Coronary artery (tissue), 2 donors: ENCODE measurements around the gene SCAMP3.
A peak's percentile ranks its signal among the peaks of the same experiment; 100 is the strongest.

Source experiments
- DNase-seq: peaks from one replicate; pipeline ENCODE4 v3.0.0-alpha.2; 2017; ENCODE audit warnings: low spot score
- H3K27ac ChIP-seq, 2 donors: fragments of 200-600 bp; sonication (generic); one replicate each; pipeline ENCODE4 v1.5.1; 2016 to 2019
- H3K4me3 ChIP-seq: fragments of 200-600 bp; sonication (generic); 2 replicates; pipeline ENCODE4 v1.5.1; 2016; ENCODE audit warnings: mild to moderate bottlenecking, moderate library complexity
- TF ChIP-seq, protein P1 (sequence below): fragments of 200-600 bp; sonication (generic); IDR thresholded peaks from one replicate; pipeline ENCODE4 v1.5.1; 2019; ENCODE audit warnings: antibody characterized with exemption

Gene SCAMP3

DNA sequence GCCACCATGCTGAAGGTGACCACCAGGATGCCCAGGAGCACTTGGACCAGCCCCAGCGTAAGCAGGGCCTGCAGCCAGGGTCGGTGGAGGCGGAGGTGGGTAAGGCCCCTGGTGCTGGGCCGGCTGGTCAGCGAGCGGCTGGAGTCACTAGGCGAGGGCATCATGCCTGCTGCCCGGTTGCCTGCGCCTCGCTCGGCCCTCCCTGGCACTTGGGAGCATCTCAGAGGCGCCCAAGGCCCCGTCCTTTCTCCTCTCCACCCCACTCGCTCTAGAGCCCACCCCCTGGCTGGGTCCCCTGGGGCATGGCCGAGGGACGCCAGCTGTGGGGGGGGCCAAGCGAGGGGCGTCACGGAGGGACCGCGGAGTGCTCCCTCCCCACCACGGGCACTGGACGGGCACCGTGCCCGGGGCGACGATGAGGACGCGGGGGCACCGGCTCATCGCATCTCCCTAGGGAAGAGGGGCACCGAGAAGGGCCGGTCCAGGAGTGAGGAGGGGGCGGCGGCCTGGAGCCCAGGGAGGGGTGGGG is 7.4 kb downstream of the SCAMP3 start:
- H3K4me3 ChIP-seq, result peak overlapping the region; percentile 92
- peak; percentile 77 for DNase-seq
- H3K27ac ChIP-seq, result peak overlapping the region; percentile 97 to 99
- TF ChIP-seq, protein P1, sequence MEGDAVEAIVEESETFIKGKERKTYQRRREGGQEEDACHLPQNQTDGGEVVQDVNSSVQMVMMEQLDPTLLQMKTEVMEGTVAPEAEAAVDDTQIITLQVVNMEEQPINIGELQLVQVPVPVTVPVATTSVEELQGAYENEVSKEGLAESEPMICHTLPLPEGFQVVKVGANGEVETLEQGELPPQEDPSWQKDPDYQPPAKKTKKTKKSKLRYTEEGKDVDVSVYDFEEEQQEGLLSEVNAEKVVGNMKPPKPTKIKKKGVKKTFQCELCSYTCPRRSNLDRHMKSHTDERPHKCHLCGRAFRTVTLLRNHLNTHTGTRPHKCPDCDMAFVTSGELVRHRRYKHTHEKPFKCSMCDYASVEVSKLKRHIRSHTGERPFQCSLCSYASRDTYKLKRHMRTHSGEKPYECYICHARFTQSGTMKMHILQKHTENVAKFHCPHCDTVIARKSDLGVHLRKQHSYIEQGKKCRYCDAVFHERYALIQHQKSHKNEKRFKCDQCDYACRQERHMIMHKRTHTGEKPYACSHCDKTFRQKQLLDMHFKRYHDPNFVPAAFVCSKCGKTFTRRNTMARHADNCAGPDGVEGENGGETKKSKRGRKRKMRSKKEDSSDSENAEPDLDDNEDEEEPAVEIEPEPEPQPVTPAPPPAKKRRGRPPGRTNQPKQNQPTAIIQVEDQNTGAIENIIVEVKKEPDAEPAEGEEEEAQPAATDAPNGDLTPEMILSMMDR, result no peak

DNA sequence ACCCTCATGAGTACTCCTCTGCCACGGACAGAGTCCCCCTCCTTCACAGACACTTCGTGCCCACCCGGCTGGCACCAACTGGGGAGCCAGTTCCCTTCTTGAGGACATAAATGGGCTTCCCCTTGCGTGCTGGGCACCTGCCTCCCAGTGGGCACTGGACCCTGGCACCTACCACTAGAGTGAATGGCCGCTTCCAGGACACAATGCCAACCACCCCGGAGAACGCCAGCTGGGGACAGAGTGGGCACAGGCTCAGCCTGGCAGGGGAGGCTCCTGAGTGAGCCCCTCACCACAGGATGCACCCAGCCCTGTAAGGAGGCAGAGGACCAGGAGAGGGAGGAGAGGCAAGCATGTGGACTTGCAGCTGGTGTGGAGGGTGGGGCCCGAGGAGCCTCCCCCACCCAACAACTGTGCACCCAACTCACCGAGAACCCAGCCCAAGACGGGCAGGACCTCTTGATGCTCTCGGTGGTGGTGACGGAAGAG is 7.9 kb downstream of the SCAMP3 start:
- Histone ChIP-seq H3K27ac (peak overlapping the region; percentile 97 to 99), H3K4me3 (peak overlapping the region; percentile 92)
- TF ChIP-seq, protein P1, result no peak
- DNase-seq, result peak; percentile 76

DNA sequence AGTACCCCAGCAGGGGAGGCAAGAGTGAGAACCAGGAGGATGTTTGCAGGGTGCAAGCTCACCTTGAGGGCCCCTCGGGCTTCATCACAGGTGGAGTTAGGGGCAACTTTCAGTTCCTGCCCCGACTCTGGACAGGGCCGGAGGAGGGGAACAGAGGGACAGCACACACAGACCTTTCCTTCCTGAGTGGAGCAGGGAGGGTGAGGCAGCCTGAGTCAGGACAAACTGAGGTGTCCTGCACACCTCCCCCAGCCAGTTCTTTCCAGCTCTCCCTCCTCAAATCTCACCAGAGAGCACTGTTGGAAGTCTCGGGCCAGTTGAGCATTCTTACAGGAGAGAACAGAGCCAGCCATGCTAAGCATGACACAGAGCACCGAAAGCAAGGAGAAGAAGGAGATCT is 8.4 kb downstream of the SCAMP3 start:
- peak overlapping the region; percentile 92 for H3K4me3 ChIP-seq
- TF ChIP-seq, protein P1, result no peak
- DNase-seq, result no peak
- peak overlapping the region; percentile 97 to 99 for H3K27ac ChIP-seq

DNA sequence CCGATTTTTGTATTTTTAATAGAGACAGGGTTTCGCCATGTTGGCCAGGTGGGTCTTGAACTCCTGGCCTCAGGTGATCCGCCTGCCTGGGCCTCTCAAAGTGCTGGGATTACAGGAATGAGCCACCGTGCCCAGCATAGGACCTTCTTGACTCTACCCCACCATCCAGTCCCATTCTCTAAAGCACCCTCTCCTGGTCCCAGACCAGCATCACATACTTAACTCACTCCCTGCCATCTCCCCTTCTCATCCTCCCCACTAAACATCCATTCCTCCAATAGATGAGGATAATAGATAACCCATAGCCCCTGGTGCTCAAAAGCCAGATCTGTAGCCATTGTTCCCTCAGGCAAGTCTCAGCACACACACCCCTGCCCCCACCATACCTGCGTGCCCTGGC is 9.0 kb downstream of the SCAMP3 start:
- no peak for DNase-seq
- H3K27ac ChIP-seq, result peak overlapping the region; percentile 97 to 99
- TF ChIP-seq, protein P1, result no peak

DNA sequence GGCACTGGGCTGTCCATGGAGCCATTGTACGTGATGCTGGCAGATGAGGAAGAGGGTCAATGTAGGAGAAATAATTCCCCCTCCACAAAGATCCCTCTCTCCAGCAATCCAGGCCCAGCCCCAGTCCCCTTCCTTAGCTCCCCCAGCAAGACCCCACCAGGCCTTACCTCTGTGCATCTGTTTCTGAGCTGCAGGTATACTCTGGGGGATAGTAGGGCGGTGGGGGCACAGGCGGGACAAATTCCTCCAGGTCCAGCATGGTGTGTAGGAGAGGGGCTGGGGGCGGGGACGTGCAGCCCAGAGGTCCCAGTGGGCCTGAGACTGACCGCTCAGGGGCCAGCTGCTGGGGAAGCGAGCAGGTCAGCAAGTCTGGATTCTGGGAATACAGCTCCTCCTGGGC is 10.6 kb downstream of the SCAMP3 start:
- peak overlapping the region in 1 of 2 donors; percentile 71 for H3K27ac ChIP-seq
- no peak overlapping the region for H3K4me3 ChIP-seq
- TF ChIP-seq, protein P1, result no peak
- no peak for DNase-seq

More for the DNA sequence above, 9.0 kb downstream of the SCAMP3 start:
- peak overlapping the region; percentile 92 for H3K4me3 ChIP-seq

DNA sequence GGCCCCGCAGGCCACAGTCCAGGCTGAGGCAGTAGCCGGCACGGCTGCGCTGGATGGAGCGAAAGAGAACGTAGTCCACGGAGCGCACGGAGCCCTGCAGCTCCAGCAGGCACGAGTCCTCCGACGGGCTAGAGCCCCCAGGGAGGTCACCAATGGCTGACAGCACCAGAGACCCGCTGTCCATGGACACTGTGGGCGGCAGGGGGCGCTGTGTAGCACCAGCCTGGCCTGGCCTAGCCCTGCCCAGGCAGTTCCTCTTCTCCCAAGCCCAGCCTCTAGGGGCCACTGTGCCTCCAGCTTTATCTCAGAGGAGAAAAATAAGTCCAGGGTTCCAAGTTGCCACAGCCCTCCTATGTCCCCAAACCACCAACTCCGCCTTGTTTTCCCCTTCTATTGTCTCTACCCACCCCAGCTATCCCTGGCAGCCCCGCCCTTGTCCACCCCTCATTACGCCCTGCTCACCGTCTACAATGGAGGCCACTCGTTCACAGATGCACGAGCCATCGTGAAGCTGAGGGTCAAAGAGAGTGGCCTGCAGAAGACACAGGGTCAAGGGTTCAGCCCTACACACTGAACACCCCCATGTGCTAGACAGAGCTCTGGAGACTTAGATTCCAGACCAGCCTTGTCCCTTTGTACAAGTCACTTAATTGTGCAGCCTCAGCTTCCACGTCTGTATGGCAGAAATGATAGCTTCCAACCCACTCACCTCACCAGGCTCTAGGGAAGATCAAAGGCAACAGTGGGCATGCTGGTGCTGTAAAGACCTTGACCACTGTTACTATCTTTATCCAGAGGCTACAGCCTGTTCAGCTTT is 11.3 kb downstream of the SCAMP3 start:
- H3K27ac ChIP-seq, result peak overlapping the region in 1 of 2 donors; percentile 71
- TF ChIP-seq, protein P1, result peak; percentile 99
- peak; percentile 89 for DNase-seq
- H3K4me3 ChIP-seq, result peak overlapping the region; percentile 67
